Kidney glomerular epithelial cell (primary cell): ENCODE data around the gene TM7SF3.

ENCODE experiments used
- DNase-seq: peaks from one replicate; lab custom pipeline; 2025; lab: John Stamatoyannopoulos, UW

TM7SF3 gene

GRCh38 chr12:26928661-26929060 lies 85.5 kb downstream of the TM7SF3 start:
- DNase-seq: no peak
